OCI-LY1 (cell line): ENCODE results near the gene STK32B.

Source experiments
- H2AFZ ChIP-seq: fragments of 200-600 bp; sonication (generic), shearing (Covaris generic); 2 replicates; pipeline ENCODE4 v1.6.0; 2014; ENCODE audit warnings: antibody characterized with exemption, mild to moderate bottlenecking, low read length
- H3F3A ChIP-seq: fragments of 200-600 bp; sonication (generic), shearing (Covaris generic); 2 replicates; pipeline ENCODE4 v1.6.0; 2014; ENCODE audit warnings: mild to moderate bottlenecking, antibody characterized with exemption, low read length, moderate library complexity; ENCODE audit not compliant: insufficient read depth
- H3K27ac ChIP-seq: fragments of 200-600 bp; sonication (generic); 2 replicates; pipeline ENCODE4 v1.5.1; 2014; ENCODE audit warnings: low read length, mixed run types, mild to moderate bottlenecking, low read depth; ENCODE audit not compliant: poor library complexity, severe bottlenecking
- H3K27me3 ChIP-seq: fragments of 200-600 bp; sonication (generic); 2 replicates; pipeline ENCODE4 v1.6.0; 2014; ENCODE audit warnings: antibody characterized with exemption, mild to moderate bottlenecking, low read length, moderate library complexity; ENCODE audit not compliant: insufficient read depth
- H3K36me3 ChIP-seq: fragments of 200-600 bp; sonication (generic); 2 replicates; pipeline ENCODE4 v1.6.1; 2014; ENCODE audit warnings: mild to moderate bottlenecking, antibody characterized with exemption, low read length, moderate library complexity, mixed read lengths; ENCODE audit not compliant: insufficient read depth
- H3K4me1 ChIP-seq: fragments of 200-600 bp; sonication (generic); 2 replicates; pipeline ENCODE4 v1.5.1; 2014; ENCODE audit warnings: mild to moderate bottlenecking, low read length, moderate library complexity; ENCODE audit not compliant: insufficient read depth, severe bottlenecking
- H3K4me2 ChIP-seq: fragments of 200-600 bp; sonication (generic), shearing (Covaris generic); 2 replicates; pipeline ENCODE4 v1.6.1; 2014; ENCODE audit warnings: low read length
- H3K4me3 ChIP-seq: fragments of 200-600 bp; sonication (generic); 2 replicates; pipeline ENCODE4 v1.5.1; 2014; ENCODE audit warnings: low read length, low read depth, mild to moderate bottlenecking, mixed read lengths; ENCODE audit not compliant: poor library complexity, severe bottlenecking
- H3K79me2 ChIP-seq: fragments of 200-600 bp; shearing (Covaris generic); 2 replicates; pipeline ENCODE4 v1.6.1; 2016; ENCODE audit warnings: mixed run types, low read length, mixed read lengths; ENCODE audit not compliant: insufficient read depth
- H3K9ac ChIP-seq: fragments of 200-600 bp; sonication (generic), shearing (Covaris generic); 2 replicates; pipeline ENCODE4 v1.6.1; 2014; ENCODE audit warnings: mild to moderate bottlenecking, low read length, mixed read lengths
- H3K9me2 ChIP-seq: fragments of 200-600 bp; sonication (generic), shearing (Covaris generic); 2 replicates; pipeline ENCODE4 v1.6.1; 2014; ENCODE audit warnings: low read depth, mild to moderate bottlenecking, low read length, mixed read lengths
- H3K9me3 ChIP-seq: fragments of 200-600 bp; shearing (Covaris generic); 2 replicates; pipeline ENCODE4 v1.6.1; 2014; ENCODE audit warnings: low read length, mixed read lengths
- H4K20me1 ChIP-seq: fragments of 200-600 bp; sonication (generic), shearing (Covaris generic); 2 replicates; pipeline ENCODE4 v1.6.0; 2016; ENCODE audit warnings: mild to moderate bottlenecking, low read length; ENCODE audit not compliant: insufficient read depth
- CTCF ChIP-seq: fragments of 200-600 bp; sonication (generic), shearing (Covaris generic); IDR thresholded peaks from 2 replicates; pipeline ENCODE4 v1.5.1; 2017; ENCODE audit warnings: mild to moderate bottlenecking, antibody characterized with exemption, low read length, moderate library complexity, mixed read lengths
- EZH2 ChIP-seq: fragments of 200-600 bp; sonication (generic), shearing (Covaris generic); IDR thresholded peaks from 2 replicates; pipeline ENCODE4 v1.8.0; 2017; ENCODE audit warnings: borderline replicate concordance, mixed run types, mild to moderate bottlenecking, antibody characterized with exemption, low read length, moderate library complexity, mixed read lengths

The STK32B gene

GRCh38 chr4:5462254-5462835 lies 411.1 kb downstream of the STK32B start:
- H3K4me1 ChIP-seq, result no peaks in the 10 kb centered on the region
- no peak overlapping the region for H3K4me2 ChIP-seq
- TF ChIP-seq CTCF (no peak), EZH2 (no peak)
- H3K36me3 ChIP-seq, result no peaks in the 10 kb centered on the region
- H3K9me3 ChIP-seq, result no peaks in the 10 kb centered on the region
- no peaks in the 10 kb centered on the region for H3K27me3 ChIP-seq
- H4K20me1 ChIP-seq, result no peaks in the 10 kb centered on the region
- no peaks in the 10 kb centered on the region for H3K79me2 ChIP-seq
- no peak overlapping the region for H3K27ac ChIP-seq
- no peak overlapping the region for H2AFZ ChIP-seq
- no peak overlapping the region for H3K9ac ChIP-seq
- H3K9me2 ChIP-seq, result no peaks in the 10 kb centered on the region
- H3K4me3 ChIP-seq, result no peak overlapping the region
- H3F3A ChIP-seq, result no peaks in the 10 kb centered on the region

- no peak overlapping the region for H3K4me3 ChIP-seq
- no peak overlapping the region for H3K9ac ChIP-seq
- H3K36me3 ChIP-seq, result no peaks in the 10 kb centered on the region
- H3K4me1 ChIP-seq, result no peaks in the 10 kb centered on the region
- H4K20me1 ChIP-seq, result no peaks in the 10 kb centered on the region
- TF ChIP-seq CTCF (no peak), EZH2 (no peak)
- no peaks in the 10 kb centered on the region for H3K79me2 ChIP-seq
- no peaks in the 10 kb centered on the region for H3K9me2 ChIP-seq
- no peaks in the 10 kb centered on the region for H3F3A ChIP-seq
- no peaks in the 10 kb centered on the region for H3K27me3 ChIP-seq
- no peak overlapping the region for H3K27ac ChIP-seq
- H3K4me2 ChIP-seq, result no peak overlapping the region
- H3K9me3 ChIP-seq, result no peaks in the 10 kb centered on the region
- H2AFZ ChIP-seq, result no peak overlapping the region
Measured at GRCh38 chr4:5462896-5463295, 411.6 kb downstream of the STK32B start.

- Histone ChIP-seq H2AFZ (no peak overlapping the region), H3F3A (no peaks in the 10 kb centered on the region), H3K79me2 (no peaks in the 10 kb centered on the region), H3K4me2 (no peak overlapping the region), H3K9ac (no peak overlapping the region), H3K4me3 (no peak overlapping the region), H3K9me3 (no peaks in the 10 kb centered on the region), H4K20me1 (no peaks in the 10 kb centered on the region), H3K4me1 (no peaks in the 10 kb centered on the region), H3K27ac (no peak overlapping the region), H3K27me3 (no peaks in the 10 kb centered on the region), H3K9me2 (no peaks in the 10 kb centered on the region), H3K36me3 (no peaks in the 10 kb centered on the region)
- TF ChIP-seq EZH2 (no peak), CTCF (no peak)
Measured at GRCh38 chr4:5463361-5463760, 412.1 kb downstream of the STK32B start.
